Measurements from ENCODE around the gene GNAQ. TPM values are rescaled to one million over a fixed set of nuclear protein-coding genes. Genes with fewer than 3 reads are reported as not detected.

The GNAQ gene
- total RNA-seq, 1 donor from 2014 or later: 21.3 TPM

DNA sequence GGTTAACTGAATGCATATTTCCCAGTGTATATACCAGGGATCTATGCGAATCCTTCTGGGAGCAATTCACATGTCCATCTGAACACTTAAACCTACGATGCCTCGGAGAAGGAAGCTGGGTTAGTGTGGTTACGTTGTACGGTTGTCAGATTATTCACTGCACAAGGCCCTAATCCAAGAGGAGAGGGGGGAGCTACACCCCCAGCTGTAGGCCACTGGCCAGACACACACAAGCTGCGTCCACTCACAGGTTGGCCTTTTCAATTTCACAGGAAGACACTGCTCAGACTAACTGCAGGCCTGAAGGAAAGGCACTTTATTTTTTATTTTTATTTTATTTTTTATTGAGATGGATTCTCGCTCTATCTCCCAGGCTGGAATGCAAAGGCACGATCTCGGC, 199.0 kb downstream of the GNAQ start:
- DNase-seq (ENCODE audit: low read depth) (no peak), FAIRE-seq (no peak)
- H3K4me3 ChIP-seq (ENCODE audit: low read depth, low read length): no peak overlapping the region
- no peaks in the 10 kb centered on the region for H3K36me3 ChIP-seq (ENCODE audit: control insufficient read depth, insufficient read depth, low read length)
- TF ChIP-seq, protein P1, sequence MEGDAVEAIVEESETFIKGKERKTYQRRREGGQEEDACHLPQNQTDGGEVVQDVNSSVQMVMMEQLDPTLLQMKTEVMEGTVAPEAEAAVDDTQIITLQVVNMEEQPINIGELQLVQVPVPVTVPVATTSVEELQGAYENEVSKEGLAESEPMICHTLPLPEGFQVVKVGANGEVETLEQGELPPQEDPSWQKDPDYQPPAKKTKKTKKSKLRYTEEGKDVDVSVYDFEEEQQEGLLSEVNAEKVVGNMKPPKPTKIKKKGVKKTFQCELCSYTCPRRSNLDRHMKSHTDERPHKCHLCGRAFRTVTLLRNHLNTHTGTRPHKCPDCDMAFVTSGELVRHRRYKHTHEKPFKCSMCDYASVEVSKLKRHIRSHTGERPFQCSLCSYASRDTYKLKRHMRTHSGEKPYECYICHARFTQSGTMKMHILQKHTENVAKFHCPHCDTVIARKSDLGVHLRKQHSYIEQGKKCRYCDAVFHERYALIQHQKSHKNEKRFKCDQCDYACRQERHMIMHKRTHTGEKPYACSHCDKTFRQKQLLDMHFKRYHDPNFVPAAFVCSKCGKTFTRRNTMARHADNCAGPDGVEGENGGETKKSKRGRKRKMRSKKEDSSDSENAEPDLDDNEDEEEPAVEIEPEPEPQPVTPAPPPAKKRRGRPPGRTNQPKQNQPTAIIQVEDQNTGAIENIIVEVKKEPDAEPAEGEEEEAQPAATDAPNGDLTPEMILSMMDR (IDR thresholded peaks at IDR 0.05; ENCODE audit: insufficient read depth, low read length, severe bottlenecking): no peak
- no peaks in the 10 kb centered on the region for H3K27me3 ChIP-seq (ENCODE audit: control insufficient read depth, insufficient read depth, low read length)

DNA sequence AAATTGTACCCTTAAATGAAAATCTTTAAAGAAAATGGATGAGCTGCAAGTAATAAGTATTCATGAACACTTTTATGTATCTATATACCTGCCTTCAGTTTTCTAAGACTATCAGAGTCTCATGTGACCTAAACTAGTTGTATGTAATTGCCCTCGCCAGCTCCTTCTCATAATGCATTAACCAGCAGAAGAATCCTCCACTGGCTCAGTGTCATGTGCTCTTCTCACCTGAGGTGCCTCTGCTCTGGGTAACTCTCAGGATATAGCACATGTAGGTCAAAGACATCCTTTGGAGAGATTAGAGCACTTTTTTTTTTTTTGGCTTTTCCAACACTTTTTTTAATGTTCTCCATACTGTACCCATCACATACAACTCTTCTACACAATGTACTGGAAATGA, 199.8 kb downstream of the GNAQ start:
- TF ChIP-seq, protein P1 (IDR thresholded peaks at IDR 0.05; ENCODE audit: insufficient read depth, low read length, severe bottlenecking): no peak
- Histone ChIP-seq H3K36me3 (ENCODE audit: control insufficient read depth, insufficient read depth, low read length) (no peaks in the 10 kb centered on the region), H3K27me3 (ENCODE audit: control insufficient read depth, insufficient read depth, low read length) (no peaks in the 10 kb centered on the region), H3K4me3 (ENCODE audit: low read depth, low read length) (no peak overlapping the region)
- no peak for DNase-seq (ENCODE audit: low read depth)
- no peak for FAIRE-seq

DNA sequence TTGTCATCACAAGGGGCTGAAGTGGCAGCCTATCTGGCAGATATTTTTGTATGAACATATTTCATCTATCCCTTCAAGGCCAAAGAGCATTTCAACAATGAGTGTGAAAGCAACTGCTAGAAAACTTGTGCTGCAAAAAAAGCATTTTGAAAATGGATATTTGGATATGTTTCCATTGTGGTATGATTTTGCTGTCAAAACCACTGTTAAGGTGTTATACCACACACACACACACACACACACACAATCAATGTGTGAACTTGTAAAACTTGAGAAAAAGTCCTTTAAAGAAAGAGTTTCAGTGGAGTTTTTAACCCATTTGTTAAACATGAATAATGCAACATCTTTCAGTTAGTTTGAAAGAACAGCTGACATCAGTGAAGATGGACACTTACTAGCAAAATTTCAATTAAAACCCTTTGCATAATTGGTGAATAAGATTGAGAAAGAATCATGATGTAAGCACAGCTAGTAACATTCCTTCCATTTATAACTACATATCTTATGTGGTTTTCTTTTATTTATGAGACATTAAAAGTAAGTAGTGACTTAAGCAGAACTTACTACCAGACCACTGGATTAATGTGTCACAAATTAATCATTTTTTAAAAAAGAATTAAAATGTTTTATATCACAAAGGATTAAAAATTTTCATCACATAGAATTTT, 200.9 kb downstream of the GNAQ start:
- no peak overlapping the region for H3K4me3 ChIP-seq (ENCODE audit: low read depth, low read length)
- TF ChIP-seq, protein P1 (IDR thresholded peaks at IDR 0.05; ENCODE audit: insufficient read depth, low read length, severe bottlenecking): no peak
- no peak for FAIRE-seq

DNA sequence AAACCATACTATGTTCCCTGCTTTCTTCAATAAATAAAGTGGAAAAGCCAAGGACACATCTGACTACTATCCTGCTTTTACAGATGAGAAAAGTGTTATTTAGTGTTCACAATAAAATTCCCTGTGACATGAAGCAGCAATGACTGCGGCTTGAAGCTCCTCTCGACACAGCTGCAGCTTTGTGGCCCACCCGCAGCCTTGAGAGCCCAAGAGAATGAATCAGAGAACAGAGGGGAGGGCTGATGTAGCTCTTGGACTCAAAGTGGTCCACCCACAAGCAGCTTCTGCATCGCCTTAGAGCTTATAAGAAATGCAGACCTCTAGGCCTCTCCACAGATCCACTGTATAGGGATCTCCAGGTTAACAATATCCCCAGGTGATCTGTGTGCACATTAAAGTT, 202.2 kb downstream of the GNAQ start:
- Histone ChIP-seq H3K36me3 (ENCODE audit: control insufficient read depth, insufficient read depth, low read length) (peaks cover 2% of the 10 kb centered on the region), H3K4me3 (ENCODE audit: low read depth, low read length) (no peak overlapping the region), H3K27me3 (ENCODE audit: control insufficient read depth, insufficient read depth, low read length) (no peaks in the 10 kb centered on the region)
- TF ChIP-seq, protein P1 (IDR thresholded peaks at IDR 0.05; ENCODE audit: insufficient read depth, low read length, severe bottlenecking): no peak
- FAIRE-seq (no peak), DNase-seq (ENCODE audit: low read depth) (no peak)

More for the DNA sequence above, 200.9 kb downstream of the GNAQ start:
- no peaks in the 10 kb centered on the region for H3K36me3 ChIP-seq (ENCODE audit: control insufficient read depth, insufficient read depth, low read length)
- no peaks in the 10 kb centered on the region for H3K27me3 ChIP-seq (ENCODE audit: control insufficient read depth, insufficient read depth, low read length)
- no peak for DNase-seq (ENCODE audit: low read depth)

DNA sequence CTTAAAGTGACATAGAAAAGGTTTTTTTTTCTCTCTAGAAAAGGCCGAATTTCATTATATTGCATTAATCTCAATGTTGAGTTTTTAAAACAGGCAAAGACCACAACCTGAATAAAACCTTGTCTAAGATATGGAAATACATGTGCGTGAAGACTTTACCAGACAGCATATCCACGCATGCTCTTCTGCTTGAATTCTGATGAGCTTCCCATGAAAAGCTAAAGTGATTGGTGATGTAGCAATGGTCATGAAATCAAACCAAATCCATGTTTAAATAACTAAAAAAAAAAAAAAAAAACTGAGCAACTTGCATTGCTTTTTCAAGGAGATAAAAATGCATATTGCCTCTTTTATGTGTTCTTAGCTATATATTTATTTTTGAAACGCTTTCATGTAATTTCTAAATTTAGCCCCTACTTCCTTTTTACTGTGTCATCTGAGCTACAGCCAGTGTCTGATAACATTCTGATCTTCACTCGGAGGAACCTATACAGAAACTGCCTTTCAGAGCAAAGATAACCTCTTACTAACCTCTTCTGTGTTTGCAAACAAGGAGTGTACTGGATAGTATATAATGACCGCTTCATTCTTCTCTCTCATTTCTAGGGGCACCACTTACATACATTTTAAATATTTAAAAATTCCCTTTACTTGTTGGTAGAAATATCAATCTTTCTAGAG, 204.4 kb downstream of the GNAQ start:
- Histone ChIP-seq H3K4me3 (ENCODE audit: low read depth, low read length) (no peak overlapping the region), H3K27me3 (ENCODE audit: control insufficient read depth, insufficient read depth, low read length) (no peaks in the 10 kb centered on the region), H3K36me3 (ENCODE audit: control insufficient read depth, insufficient read depth, low read length) (peaks cover 2% of the 10 kb centered on the region)
- no peak for FAIRE-seq
- DNase-seq (ENCODE audit: low read depth): no peak
- TF ChIP-seq, protein P1 (IDR thresholded peaks at IDR 0.05; ENCODE audit: insufficient read depth, low read length, severe bottlenecking): no peak

Data from bronchial epithelial cell (primary cell).